HG02970 (cell line): ENCODE data around the gene MBTPS1.
"Not testable (repeated sequence)": the region's sequence is repeated elsewhere in the genome, so short reads cannot be mapped to it uniquely, and the experiment has no call there.

ENCODE experiments used
- ATAC-seq: cut with Tn5 transposase; IDR thresholded peaks from one replicate; pipeline ENCODE4 v1.9.1; 2021; ENCODE audit warnings: mild to moderate bottlenecking, moderate library complexity, moderate number of reproducible peaks; ENCODE audit not compliant: unreplicated experiment, low FRiP score

MBTPS1 gene

GRCh38 chr16:84137769-84138357, 21.1 kb upstream of the MBTPS1 start:
- ATAC-seq = no peak

- no peak for ATAC-seq
Observed at GRCh38 chr16:84137287-84137686, 20.5 kb upstream of the MBTPS1 start.

GRCh38 chr16:84136331-84137125, 19.8 kb upstream of the MBTPS1 start:
- no peak for ATAC-seq

- ATAC-seq = no peak
Observed at GRCh38 chr16:84132527-84133285, 16.0 kb upstream of the MBTPS1 start.

- no peak for ATAC-seq
Observed at GRCh38 chr16:84131117-84131516, 14.4 kb upstream of the MBTPS1 start.

GRCh38 chr16:84124257-84125073, 7.7 kb upstream of the MBTPS1 start:
- ATAC-seq = no peak

GRCh38 chr16:84121007-84121406, 4.3 kb upstream of the MBTPS1 start:
- ATAC-seq = no peak

- ATAC-seq = no peak
Observed at GRCh38 chr16:84120023-84120422, 3.3 kb upstream of the MBTPS1 start.

- ATAC-seq = no peak
Observed at GRCh38 chr16:84119368-84119767, 2.6 kb upstream of the MBTPS1 start.

- not testable (repeated sequence) for ATAC-seq
Observed at GRCh38 chr16:84118315-84118714, 1.6 kb upstream of the MBTPS1 start.

GRCh38 chr16:84117494-84117843, 727 bp upstream of the MBTPS1 start:
- no peak for ATAC-seq

GRCh38 chr16:84115919-84116719, 623 bp downstream of the MBTPS1 start:
- ATAC-seq = no peak

GRCh38 chr16:84111949-84112348, 4.8 kb downstream of the MBTPS1 start:
- ATAC-seq = not testable (repeated sequence)

GRCh38 chr16:84111525-84111924, 5.2 kb downstream of the MBTPS1 start:
- no peak for ATAC-seq

GRCh38 chr16:84110527-84110926, 6.2 kb downstream of the MBTPS1 start:
- ATAC-seq = no peak

- ATAC-seq = no peak
Observed at GRCh38 chr16:84109598-84110335, 7.0 kb downstream of the MBTPS1 start.

GRCh38 chr16:84107921-84108320, 8.8 kb downstream of the MBTPS1 start:
- no peak for ATAC-seq

- no peak for ATAC-seq
Observed at GRCh38 chr16:84105948-84106740, 10.6 kb downstream of the MBTPS1 start.
